Peyer's patch (tissue), 4 donors: Measurements from ENCODE around the gene UNKL.

Source experiments
- POLR2A ChIP-seq, 2 donors: fragments of 450-650 bp; IDR thresholded peaks; one replicate each; pipeline ENCODE4 v1.5.1; 2017; ENCODE audit warnings: antibody characterized with exemption in 2 of 2, mild to moderate bottlenecking in 2 of 2, moderate library complexity in 2 of 2
- TF ChIP-seq, protein P1 (sequence below), 6 experiments: fragments of 450-650 bp in 4 of 6; fragments of 200-600 bp in 2 of 6; sonication (generic) in 1 of 6; IDR thresholded peaks; one replicate each; pipeline ENCODE4 v1.5.1; 2017 to 2019; ENCODE audit warnings: antibody characterized with exemption in 6 of 6, mild to moderate bottlenecking in 3 of 6, moderate library complexity in 1 of 6

DNA sequence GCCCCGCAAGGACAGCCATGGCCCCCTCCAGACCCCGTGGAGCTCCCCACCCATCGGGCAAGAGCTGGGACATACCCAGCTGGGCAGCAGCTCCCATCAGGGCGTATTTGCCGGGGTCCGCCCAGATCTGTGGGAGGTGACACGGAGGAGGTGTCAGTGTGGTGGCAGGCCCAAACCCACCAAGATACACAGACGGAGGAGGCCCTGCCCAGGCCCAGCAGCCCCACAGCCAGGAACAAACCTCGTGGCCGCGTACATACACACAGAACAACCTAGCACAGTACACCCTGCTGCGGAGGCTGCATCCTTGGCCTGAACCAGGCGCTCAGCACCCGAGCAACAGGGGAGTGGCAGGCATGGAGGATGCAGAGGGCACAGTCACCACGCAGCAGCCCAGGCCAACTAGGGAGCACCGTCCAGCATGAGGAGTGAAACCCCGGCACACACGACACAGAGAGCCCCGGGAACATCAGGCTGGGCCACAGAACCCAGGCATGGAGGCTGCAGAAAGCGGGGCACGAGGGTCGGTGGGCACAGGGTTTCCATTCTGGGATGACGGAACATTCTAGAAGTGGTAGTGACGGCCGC is 34.8 kb upstream of the UNKL start:
- TF ChIP-seq, protein P1, sequence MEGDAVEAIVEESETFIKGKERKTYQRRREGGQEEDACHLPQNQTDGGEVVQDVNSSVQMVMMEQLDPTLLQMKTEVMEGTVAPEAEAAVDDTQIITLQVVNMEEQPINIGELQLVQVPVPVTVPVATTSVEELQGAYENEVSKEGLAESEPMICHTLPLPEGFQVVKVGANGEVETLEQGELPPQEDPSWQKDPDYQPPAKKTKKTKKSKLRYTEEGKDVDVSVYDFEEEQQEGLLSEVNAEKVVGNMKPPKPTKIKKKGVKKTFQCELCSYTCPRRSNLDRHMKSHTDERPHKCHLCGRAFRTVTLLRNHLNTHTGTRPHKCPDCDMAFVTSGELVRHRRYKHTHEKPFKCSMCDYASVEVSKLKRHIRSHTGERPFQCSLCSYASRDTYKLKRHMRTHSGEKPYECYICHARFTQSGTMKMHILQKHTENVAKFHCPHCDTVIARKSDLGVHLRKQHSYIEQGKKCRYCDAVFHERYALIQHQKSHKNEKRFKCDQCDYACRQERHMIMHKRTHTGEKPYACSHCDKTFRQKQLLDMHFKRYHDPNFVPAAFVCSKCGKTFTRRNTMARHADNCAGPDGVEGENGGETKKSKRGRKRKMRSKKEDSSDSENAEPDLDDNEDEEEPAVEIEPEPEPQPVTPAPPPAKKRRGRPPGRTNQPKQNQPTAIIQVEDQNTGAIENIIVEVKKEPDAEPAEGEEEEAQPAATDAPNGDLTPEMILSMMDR (IDR thresholded peaks at IDR 0.05), result no peak
- no peak for TF ChIP-seq POLR2A (IDR thresholded peaks at IDR 0.05)
